GM12872 (cell line): ENCODE measurements around the gene BEND3.

Experiments used
- TF ChIP-seq, protein P1 (sequence below): IDR thresholded peaks from 3 replicates; pipeline ENCODE4 v1.5.1; 2011; ENCODE audit warnings: low read depth, mild to moderate bottlenecking, low read length, moderate library complexity; ENCODE audit not compliant: insufficient read depth

Gene BEND3

GRCh38 chr6:107033126-107033525, 82.2 kb downstream of the BEND3 start:
- TF ChIP-seq, protein P1, sequence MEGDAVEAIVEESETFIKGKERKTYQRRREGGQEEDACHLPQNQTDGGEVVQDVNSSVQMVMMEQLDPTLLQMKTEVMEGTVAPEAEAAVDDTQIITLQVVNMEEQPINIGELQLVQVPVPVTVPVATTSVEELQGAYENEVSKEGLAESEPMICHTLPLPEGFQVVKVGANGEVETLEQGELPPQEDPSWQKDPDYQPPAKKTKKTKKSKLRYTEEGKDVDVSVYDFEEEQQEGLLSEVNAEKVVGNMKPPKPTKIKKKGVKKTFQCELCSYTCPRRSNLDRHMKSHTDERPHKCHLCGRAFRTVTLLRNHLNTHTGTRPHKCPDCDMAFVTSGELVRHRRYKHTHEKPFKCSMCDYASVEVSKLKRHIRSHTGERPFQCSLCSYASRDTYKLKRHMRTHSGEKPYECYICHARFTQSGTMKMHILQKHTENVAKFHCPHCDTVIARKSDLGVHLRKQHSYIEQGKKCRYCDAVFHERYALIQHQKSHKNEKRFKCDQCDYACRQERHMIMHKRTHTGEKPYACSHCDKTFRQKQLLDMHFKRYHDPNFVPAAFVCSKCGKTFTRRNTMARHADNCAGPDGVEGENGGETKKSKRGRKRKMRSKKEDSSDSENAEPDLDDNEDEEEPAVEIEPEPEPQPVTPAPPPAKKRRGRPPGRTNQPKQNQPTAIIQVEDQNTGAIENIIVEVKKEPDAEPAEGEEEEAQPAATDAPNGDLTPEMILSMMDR, result no peak

GRCh38 chr6:107032051-107032450, 83.3 kb downstream of the BEND3 start:
- TF ChIP-seq, protein P1, result no peak

- TF ChIP-seq, protein P1, result no peak
These were observed 85.2 kb downstream of the BEND3 start for GRCh38 chr6:107030151-107030550.

DNA sequence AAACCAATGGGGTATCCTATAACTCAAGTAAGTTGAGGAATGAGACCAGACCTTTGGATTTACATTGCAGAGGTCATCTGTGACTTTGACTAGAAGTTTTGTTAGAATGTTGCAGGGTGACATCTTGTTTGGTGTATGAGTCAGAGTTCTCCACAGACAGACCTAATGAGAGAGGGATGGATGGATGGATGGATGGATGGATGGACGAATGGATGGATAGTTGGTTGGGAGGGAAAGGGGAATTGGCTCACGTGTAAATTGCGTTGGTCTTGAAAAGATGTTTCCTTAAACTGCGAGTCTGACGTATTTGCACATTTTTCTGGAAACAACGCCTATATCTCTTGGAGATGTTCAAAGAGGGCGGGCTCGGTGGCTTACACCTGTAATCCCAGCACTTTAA, 88.3 kb downstream of the BEND3 start:
- TF ChIP-seq, protein P1, result no peak

DNA sequence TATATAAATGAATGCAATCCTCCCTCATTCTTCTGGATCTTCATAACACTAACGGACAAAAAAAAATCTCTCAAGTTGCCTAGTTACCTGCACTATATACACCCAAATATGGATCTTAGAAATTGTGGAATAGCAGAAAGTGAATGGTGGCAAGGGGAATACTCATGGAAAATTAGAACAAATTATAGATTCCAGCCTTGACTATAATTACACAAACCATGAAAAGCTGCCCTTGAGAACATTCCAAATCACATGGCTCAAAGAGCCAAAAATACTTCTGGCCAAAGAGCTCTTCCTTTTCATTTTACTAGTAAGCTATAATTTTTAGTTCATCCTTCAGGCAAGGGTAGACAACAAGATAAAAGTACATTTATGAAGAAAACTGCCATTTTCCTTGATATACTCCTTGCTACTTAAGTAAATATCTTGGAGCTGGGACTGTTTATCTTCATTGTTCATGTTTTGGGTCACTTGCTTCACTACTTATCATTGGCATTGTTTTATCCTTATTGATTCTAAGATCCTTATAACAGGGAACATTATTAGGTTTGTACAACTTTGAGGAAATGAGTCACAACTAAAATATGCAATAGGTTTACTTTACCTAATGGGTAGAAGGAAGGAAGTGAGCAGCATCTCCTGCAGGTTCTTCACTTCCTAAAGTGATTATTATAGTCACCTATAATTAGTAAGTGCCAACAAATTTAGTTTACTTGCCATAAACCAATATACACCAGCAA, 93.7 kb downstream of the BEND3 start:
- TF ChIP-seq, protein P1, result no peak

DNA sequence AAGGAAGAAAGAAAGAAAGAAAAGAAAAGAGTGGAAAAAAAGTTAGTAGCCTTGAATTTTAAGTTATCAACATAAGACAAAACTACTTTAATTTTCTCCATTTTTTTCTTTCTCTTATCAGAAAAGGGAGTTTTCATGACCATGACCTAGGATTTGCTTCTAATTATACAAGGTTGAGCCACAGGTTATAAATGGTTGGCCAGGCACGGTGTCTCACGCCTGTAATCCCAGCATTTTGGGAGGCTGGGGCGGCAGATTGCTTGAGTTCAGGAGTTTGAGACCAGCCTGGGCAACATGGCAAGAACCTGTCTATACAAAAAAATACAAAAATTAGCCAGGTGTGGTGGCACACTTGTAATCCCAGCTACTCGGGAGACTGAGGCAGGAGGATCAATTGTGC, 95.1 kb downstream of the BEND3 start:
- TF ChIP-seq, protein P1, result no peak

DNA sequence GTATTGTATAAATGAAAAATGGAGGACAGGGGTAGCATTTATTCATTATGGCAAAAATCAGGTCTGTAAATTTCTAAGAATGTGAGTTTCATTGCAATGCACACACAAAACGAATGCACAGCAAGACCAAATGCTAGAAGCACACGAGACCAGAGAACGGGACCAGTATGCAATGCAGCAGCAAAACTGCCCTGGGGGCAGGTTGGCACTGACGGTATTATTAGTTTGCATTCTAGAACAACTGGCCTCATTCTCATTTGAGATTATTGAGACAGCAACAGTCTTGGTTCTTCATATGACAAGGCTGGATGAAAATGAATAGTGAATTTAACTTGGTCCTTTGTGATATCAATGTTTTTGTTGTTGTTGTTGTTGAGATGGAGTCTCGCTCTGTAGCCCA, 96.3 kb downstream of the BEND3 start:
- TF ChIP-seq, protein P1, result no peak
